ENCODE data around the gene DUOX1. TPM values are rescaled to one million over a fixed set of nuclear protein-coding genes. Genes with fewer than 3 reads are reported as not detected.

DUOX1 gene
- total and polyA plus RNA-seq, 12 donors, result 2.5 to 98.8 (median 23.6) TPM; not detected in 1

GRCh38 chr15:45107941-45108630 is 21.7 kb upstream of the DUOX1 start:
- TF ChIP-seq POLR2A (IDR thresholded peaks at IDR 0.05) (no peak), CTCF (IDR thresholded peaks at IDR 0.05) (no peak)
- intact Hi-C loops (cut with DNase I), result no loop called here
- H3K9me3 ChIP-seq (replicated peaks in 1 of 3), result no peaks in the 10 kb centered on the region
- H3K36me3 ChIP-seq (replicated peaks in 1 of 2), result no peaks in the 10 kb centered on the region
- DNase-seq, result peak in 1 of 7 donors; percentile 4
- no peak overlapping the region for H3K27ac ChIP-seq
- WGBS, 4 donors, result 89 to 97% (median 93%) methylated on average over 4 to 10 of the region's 10 CpGs
- peaks cover 26% of the 10 kb centered on the region for H3K27me3 ChIP-seq
- H3K4me1 ChIP-seq (replicated peaks in 1 of 2), result peaks cover 0 to 6% of the 10 kb centered on the region in 2 donors
- no peak overlapping the region for H3K4me3 ChIP-seq

GRCh38 chr15:45110256-45110820 is 19.5 kb upstream of the DUOX1 start:
- Histone ChIP-seq H3K36me3 (replicated peaks in 1 of 2) (no peaks in the 10 kb centered on the region), H3K9me3 (replicated peaks in 1 of 3) (no peaks in the 10 kb centered on the region), H3K27me3 (peaks cover 48% of the 10 kb centered on the region), H3K4me1 (replicated peaks in 1 of 2) (peaks cover 6% of the 10 kb centered on the region in 2 donors), H3K4me3 (no peak overlapping the region), H3K27ac (no peak overlapping the region)
- no peak for TF ChIP-seq CTCF (IDR thresholded peaks at IDR 0.05)
- TF ChIP-seq POLR2A (IDR thresholded peaks at IDR 0.05), result no peak
- no peak for DNase-seq
- WGBS, 4 donors, result 60 to 78% (median 69%) methylated on average over 9 to 11 of the region's 11 CpGs
- intact Hi-C loops (cut with DNase I), result loop anchor here in 1 of 2 donors (10.0 kb wide), 2 partner anchors 56 to 136 kb away; no protein-coding TSS in a partner anchor

GRCh38 chr15:45111390-45112142 is 18.2 kb upstream of the DUOX1 start:
- Histone ChIP-seq H3K36me3 (replicated peaks in 1 of 2) (no peaks in the 10 kb centered on the region), H3K9me3 (replicated peaks in 1 of 3) (no peaks in the 10 kb centered on the region), H3K4me3 (no peak overlapping the region), H3K4me1 (replicated peaks in 1 of 2) (peaks cover 6 to 7% of the 10 kb centered on the region in 2 donors), H3K27ac (no peak overlapping the region), H3K27me3 (peaks cover 60% of the 10 kb centered on the region)
- intact Hi-C loops (cut with DNase I), result loop anchor here in 1 of 2 donors (10.0 kb wide), 2 partner anchors 57 to 137 kb away; no protein-coding TSS in a partner anchor
- DNase-seq, result no peak
- WGBS, 4 donors, result 6 to 29% (median 11%) methylated on average over 11 to 67 of the region's 71 CpGs
- TF ChIP-seq CTCF (IDR thresholded peaks at IDR 0.05) (no peak), POLR2A (IDR thresholded peaks at IDR 0.05) (no peak)

- intact Hi-C loops (cut with DNase I), result loop anchor here in 1 of 2 donors (10.0 kb wide), 2 partner anchors 57 to 137 kb away; no protein-coding TSS in a partner anchor
- peaks cover 66% of the 10 kb centered on the region for H3K27me3 ChIP-seq
- no peaks in the 10 kb centered on the region for H3K36me3 ChIP-seq (replicated peaks in 1 of 2)
- 15 to 51% (median 21%) methylated on average over 3 to 13 of the region's 13 CpGs for WGBS, 4 donors
- H3K9me3 ChIP-seq (replicated peaks in 1 of 3), result no peaks in the 10 kb centered on the region
- no peak overlapping the region for H3K4me3 ChIP-seq
- H3K4me1 ChIP-seq (replicated peaks in 1 of 2), result peaks cover 6 to 13% of the 10 kb centered on the region in 2 donors
- no peak overlapping the region for H3K27ac ChIP-seq
- DNase-seq, result no peak
- no peak for TF ChIP-seq CTCF (IDR thresholded peaks at IDR 0.05)
Measured at GRCh38 chr15:45112143-45112590, 17.6 kb upstream of the DUOX1 start.

Data from adrenal gland (tissue), 12 donors.